ENCODE measurements around the gene PPP4C. TPM values are rescaled to one million over a fixed set of nuclear protein-coding genes. Genes with fewer than 3 reads are reported as not detected.

The PPP4C gene
- total RNA-seq, 1 experiment from 2014 or later: 163 TPM

DNA sequence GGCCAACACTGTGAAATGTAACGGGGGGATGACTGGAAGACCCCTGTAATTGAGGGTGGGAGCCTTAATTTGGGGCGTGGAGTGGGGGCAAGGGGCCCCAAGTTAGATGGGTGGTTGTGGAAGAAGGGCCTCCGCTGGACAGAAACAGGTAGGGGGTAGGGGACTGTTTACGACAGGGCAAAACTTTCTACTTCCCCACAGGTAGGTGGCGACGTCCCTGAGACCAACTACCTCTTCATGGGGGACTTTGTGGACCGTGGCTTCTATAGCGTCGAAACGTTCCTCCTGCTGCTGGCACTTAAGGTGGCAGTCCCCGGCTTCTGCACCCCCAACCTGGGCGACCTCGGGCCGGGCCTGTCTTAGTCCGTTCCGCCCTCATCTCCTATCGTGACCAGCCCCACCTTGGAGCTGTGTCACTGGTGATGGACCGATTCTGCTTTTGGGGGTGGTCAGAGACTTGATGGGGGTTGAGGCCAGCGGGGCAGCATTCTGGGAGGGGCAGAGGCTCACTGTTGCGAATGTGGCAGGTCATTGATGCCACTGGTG is 6.8 kb downstream of the PPP4C start:
- no peak overlapping the region for H3K4me2 ChIP-seq (ENCODE audit: insufficient read depth, insufficient read length, low read length)
- H3T11ph ChIP-seq (ENCODE audit: low read length): no peak overlapping the region
- no peaks in the 10 kb centered on the region for H3K4me1 ChIP-seq (ENCODE audit: insufficient read depth, low read length)
- no peak overlapping the region for H4K5ac ChIP-seq (ENCODE audit: insufficient read length, low read depth, low read length)
- WGBS (ENCODE audit: extremely low coverage, insufficient read length, low lambda C conversion rate): no CpG with 5 or more reads among the region's 20 CpGs
- H3K14ac ChIP-seq (ENCODE audit: insufficient read depth, low read length): no peak overlapping the region
- no peaks in the 10 kb centered on the region for H3K4me1 Mint-ChIP-seq
- H3K4me3 Mint-ChIP-seq: no peak overlapping the region
- H3K36me3 Mint-ChIP-seq (ENCODE audit: insufficient read depth in 1 of 3, low read depth in 3 of 3): peaks cover 49 to 78% (median 74%) of the 10 kb centered on the region in 3 experiments
- no peak overlapping the region for H3K23ac ChIP-seq (ENCODE audit: insufficient read length, low read depth, low read length)
- H3K23me2 ChIP-seq (ENCODE audit: insufficient read length, low read depth, low read length, poor library complexity, severe bottlenecking): no peaks in the 10 kb centered on the region
- no peak overlapping the region for H3K18ac ChIP-seq (ENCODE audit: insufficient read length, low read depth, low read length)
- no peak overlapping the region for H2BK120ac ChIP-seq (ENCODE audit: low read depth, low read length, poor library complexity, severe bottlenecking)
- no peak overlapping the region for H3K4ac ChIP-seq (ENCODE audit: low read depth, low read length)
- H3K79me1 ChIP-seq (ENCODE audit: insufficient read depth, low read depth, low read length, poor library complexity, severe bottlenecking): peaks cover 3% of the 10 kb centered on the region
- H4K91ac ChIP-seq (ENCODE audit: insufficient read length, low read depth, low read length): no peak overlapping the region
- H3K79me2 ChIP-seq (ENCODE audit: insufficient read depth, low read length): peaks cover 5% of the 10 kb centered on the region; the same call in 1 of the 2 replicates
- no peak overlapping the region for H2BK5ac ChIP-seq (ENCODE audit: insufficient read length, low read length)
- H3K9me3 Mint-ChIP-seq: no peaks in the 10 kb centered on the region
- H4K20me1 ChIP-seq (ENCODE audit: control insufficient read depth, insufficient read depth, insufficient read length): no peaks in the 10 kb centered on the region
- H3K27me3 Mint-ChIP-seq (ENCODE audit: low read depth): 0 out of 2 replicates have a peak, but pooled peaks cover 2% of the 10 kb centered on the region
- DNase-seq: no peak
- no peak overlapping the region for H4K8ac ChIP-seq (replicated peaks; ENCODE audit: insufficient read length, low read depth, low read length)
- no peak overlapping the region for H3K27ac ChIP-seq (ENCODE audit: insufficient read length, low read depth, low read length)
- H3K9me3 ChIP-seq (ENCODE audit: control insufficient read depth, low read depth, low read length): no peaks in the 10 kb centered on the region
- 0 out of 7 replicates have a peak overlapping the region, but pooled peaks of 1 of the 3 experiments have one; percentile 18 for H3K27ac Mint-ChIP-seq
- TF ChIP-seq, protein P1, sequence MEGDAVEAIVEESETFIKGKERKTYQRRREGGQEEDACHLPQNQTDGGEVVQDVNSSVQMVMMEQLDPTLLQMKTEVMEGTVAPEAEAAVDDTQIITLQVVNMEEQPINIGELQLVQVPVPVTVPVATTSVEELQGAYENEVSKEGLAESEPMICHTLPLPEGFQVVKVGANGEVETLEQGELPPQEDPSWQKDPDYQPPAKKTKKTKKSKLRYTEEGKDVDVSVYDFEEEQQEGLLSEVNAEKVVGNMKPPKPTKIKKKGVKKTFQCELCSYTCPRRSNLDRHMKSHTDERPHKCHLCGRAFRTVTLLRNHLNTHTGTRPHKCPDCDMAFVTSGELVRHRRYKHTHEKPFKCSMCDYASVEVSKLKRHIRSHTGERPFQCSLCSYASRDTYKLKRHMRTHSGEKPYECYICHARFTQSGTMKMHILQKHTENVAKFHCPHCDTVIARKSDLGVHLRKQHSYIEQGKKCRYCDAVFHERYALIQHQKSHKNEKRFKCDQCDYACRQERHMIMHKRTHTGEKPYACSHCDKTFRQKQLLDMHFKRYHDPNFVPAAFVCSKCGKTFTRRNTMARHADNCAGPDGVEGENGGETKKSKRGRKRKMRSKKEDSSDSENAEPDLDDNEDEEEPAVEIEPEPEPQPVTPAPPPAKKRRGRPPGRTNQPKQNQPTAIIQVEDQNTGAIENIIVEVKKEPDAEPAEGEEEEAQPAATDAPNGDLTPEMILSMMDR (conservative IDR thresholded peaks at IDR 0.05): peak; percentile 48; the same call in 2 of the 3 replicates
- no peak overlapping the region for H2BK12ac ChIP-seq (ENCODE audit: insufficient read length, low read depth, low read length)
- no peak overlapping the region for H2AFZ ChIP-seq (ENCODE audit: low read length)
- H2BK15ac ChIP-seq (ENCODE audit: low read depth, low read length): no peak overlapping the region
- H2AK5ac ChIP-seq (ENCODE audit: insufficient read length, low read length): no peak overlapping the region
- H3K27me3 ChIP-seq (ENCODE audit: insufficient read depth, low read length): no peaks in the 10 kb centered on the region
- no peak overlapping the region for H2BK20ac ChIP-seq (ENCODE audit: low read depth, low read length, poor library complexity, severe bottlenecking)
- H3K56ac ChIP-seq (ENCODE audit: insufficient read length, low read depth, low read length): no peak overlapping the region
- H3K9ac ChIP-seq (ENCODE audit: extremely low read depth, insufficient read length, low read length): no peak overlapping the region
